ENCODE results near the gene HAUS5.

The HAUS5 gene

DNA sequence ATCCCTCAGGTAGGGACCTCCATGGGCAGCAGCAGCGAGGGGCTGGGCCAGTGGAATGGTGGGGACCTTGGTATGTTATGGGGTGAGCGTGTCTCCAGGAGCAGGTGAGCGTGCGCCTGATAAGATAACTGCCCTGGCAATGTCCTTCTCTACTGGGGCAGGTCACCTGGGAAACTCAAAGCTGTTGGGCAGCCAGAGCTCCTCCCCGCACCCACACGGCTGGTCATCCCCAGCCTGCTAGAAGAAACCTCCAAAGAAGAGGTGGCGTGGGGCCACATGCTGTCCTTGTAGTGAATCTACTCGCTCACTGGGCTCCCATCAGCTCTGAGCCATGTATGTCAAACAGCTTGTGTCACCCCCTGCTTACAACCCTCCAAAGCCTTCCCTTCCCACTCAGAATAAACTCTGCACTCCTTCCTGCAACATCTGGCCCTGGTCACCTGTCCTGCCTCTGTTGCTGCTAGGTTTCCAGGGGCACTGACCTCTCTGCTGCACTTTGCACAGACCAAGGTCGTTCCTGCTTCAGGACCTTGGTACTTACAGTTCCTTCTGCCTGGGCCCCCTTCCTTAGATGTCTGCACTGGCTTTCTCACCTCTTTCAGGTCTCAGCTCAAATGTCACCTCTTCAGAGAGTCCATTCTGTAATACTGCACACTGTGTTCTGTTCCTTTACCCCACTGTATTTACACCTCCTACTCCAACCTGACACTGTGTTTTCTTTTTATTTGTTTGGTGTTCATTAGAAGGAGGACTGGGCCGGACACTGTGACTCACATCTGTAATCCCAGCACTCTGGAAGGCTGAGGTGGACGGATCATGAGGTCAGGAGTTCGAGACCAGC, 47.3 kb upstream of the HAUS5 start:
- Histone ChIP-seq H3K4ac (ENCODE audit: low read depth, low read length) (no peak overlapping the region), H3K4me2 (ENCODE audit: low read length) (no peak overlapping the region), H3K36me3 (ENCODE audit: control insufficient read depth in 1 of 2, insufficient read depth in 2 of 2, low read length in 2 of 2) (no peaks in the 10 kb centered on the region), H3K27me3 (ENCODE audit: insufficient read depth, low read length) (no peaks in the 10 kb centered on the region), H3K79me1 (ENCODE audit: low read length) (no peaks in the 10 kb centered on the region), H3K4me3 (ENCODE audit: low read depth, low read length) (no peak overlapping the region), H2BK5ac (ENCODE audit: low read depth, low read length, poor library complexity) (no peak overlapping the region), H4K91ac (ENCODE audit: low read depth, low read length) (no peak overlapping the region), H2AFZ (ENCODE audit: insufficient read depth, low read length, poor library complexity) (no peak overlapping the region), H3K23ac (ENCODE audit: low read length) (no peak overlapping the region), H4K8ac (ENCODE audit: low read depth, low read length) (no peak overlapping the region), H3K9me3 (ENCODE audit: insufficient read depth, low read depth, low read length) (no peaks in the 10 kb centered on the region), H4K12ac (ENCODE audit: low read depth, low read length) (no peak overlapping the region), H2BK12ac (ENCODE audit: low read length) (no peak overlapping the region), H3K14ac (ENCODE audit: low read length) (no peak overlapping the region), H3K4me1 (ENCODE audit: control insufficient read depth in 1 of 2, insufficient read depth in 2 of 2, low read length in 2 of 2) (no peaks in the 10 kb centered on the region), H2BK120ac (ENCODE audit: insufficient read depth, low read length, poor library complexity) (no peak overlapping the region), H3K18ac (ENCODE audit: low read length) (no peak overlapping the region), H2AK5ac (ENCODE audit: low read length) (no peak overlapping the region), H3K9ac (ENCODE audit: low read length) (no peak overlapping the region), H3K79me2 (ENCODE audit: control insufficient read depth, insufficient read depth, low read length, poor library complexity) (no peaks in the 10 kb centered on the region), H3K27ac (ENCODE audit: low read depth, low read length) (no peak overlapping the region)
- no peak for DNase-seq
- WGBS (ENCODE audit: extremely low coverage, insufficient coverage, insufficient read length): no CpG with 5 or more reads among the region's 12 CpGs

DNA sequence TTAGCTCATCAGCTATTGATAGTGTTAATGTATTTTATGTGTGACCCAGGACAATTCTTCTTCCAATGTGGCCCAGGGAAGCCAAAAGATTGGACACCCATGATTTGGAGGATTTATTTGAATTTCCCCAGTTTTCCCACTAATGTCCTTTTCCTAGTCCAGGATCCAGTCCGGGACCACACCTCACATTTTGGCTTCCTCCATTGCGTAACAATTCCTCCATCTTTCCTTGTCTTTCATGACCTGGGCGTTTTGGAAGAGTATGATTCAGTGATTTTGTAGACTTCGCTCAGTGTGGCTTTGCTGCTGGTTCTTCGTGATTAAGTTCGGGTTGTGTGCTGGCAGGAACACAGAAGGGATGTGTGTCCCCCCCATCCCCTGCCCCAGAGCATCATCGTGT, 45.8 kb upstream of the HAUS5 start:
- Histone ChIP-seq H4K8ac (ENCODE audit: low read depth, low read length) (no peak overlapping the region), H2BK12ac (ENCODE audit: low read length) (no peak overlapping the region), H4K91ac (ENCODE audit: low read depth, low read length) (no peak overlapping the region), H2AFZ (ENCODE audit: insufficient read depth, low read length, poor library complexity) (no peak overlapping the region), H2BK120ac (ENCODE audit: insufficient read depth, low read length, poor library complexity) (no peak overlapping the region), H3K4me3 (ENCODE audit: low read depth, low read length) (no peak overlapping the region), H3K14ac (ENCODE audit: low read length) (no peak overlapping the region), H3K9ac (ENCODE audit: low read length) (no peak overlapping the region), H3K4me1 (ENCODE audit: control insufficient read depth in 1 of 2, insufficient read depth in 2 of 2, low read length in 2 of 2) (no peaks in the 10 kb centered on the region), H3K9me3 (ENCODE audit: insufficient read depth, low read depth, low read length) (peaks cover 2% of the 10 kb centered on the region), H3K79me1 (ENCODE audit: low read length) (no peaks in the 10 kb centered on the region), H3K27me3 (ENCODE audit: insufficient read depth, low read length) (no peaks in the 10 kb centered on the region), H3K18ac (ENCODE audit: low read length) (no peak overlapping the region), H3K27ac (ENCODE audit: low read depth, low read length) (no peak overlapping the region), H2BK5ac (ENCODE audit: low read depth, low read length, poor library complexity) (no peak overlapping the region), H3K36me3 (ENCODE audit: control insufficient read depth in 1 of 2, insufficient read depth in 2 of 2, low read length in 2 of 2) (no peaks in the 10 kb centered on the region), H2AK5ac (ENCODE audit: low read length) (no peak overlapping the region), H3K4ac (ENCODE audit: low read depth, low read length) (no peak overlapping the region), H3K79me2 (ENCODE audit: control insufficient read depth, insufficient read depth, low read length, poor library complexity) (no peaks in the 10 kb centered on the region), H4K12ac (ENCODE audit: low read depth, low read length) (no peak overlapping the region), H3K4me2 (ENCODE audit: low read length) (no peak overlapping the region), H3K23ac (ENCODE audit: low read length) (no peak overlapping the region)
- no CpG with 5 or more reads among the region's 7 CpGs for WGBS (ENCODE audit: extremely low coverage, insufficient coverage, insufficient read length)
- DNase-seq: no peak

DNA sequence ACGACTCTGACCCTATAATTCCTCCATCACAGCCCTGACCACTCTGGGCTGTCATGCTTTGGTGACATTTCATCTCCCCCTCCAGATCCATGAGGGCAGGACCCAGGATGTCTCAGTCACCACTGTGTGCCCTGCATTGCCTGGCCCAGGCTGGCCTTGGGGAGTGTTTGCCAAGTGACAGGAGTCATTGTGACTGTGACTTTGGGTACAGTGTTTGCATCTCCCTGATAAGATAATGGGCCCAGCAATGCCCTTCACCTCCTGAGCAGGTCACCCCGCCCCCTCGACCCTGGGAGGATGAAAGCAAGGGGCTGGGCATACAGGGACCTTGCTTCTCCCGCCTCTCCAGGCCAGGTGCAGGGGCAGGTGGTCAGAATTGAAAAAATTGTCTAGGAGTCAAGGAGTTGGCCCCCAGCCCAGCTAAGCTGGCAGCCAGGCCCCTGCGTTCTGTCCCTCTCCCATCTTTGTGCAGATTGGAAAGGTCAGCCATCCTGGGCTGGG, 43.2 kb upstream of the HAUS5 start:
- Histone ChIP-seq H3K27ac (ENCODE audit: low read depth, low read length) (no peak overlapping the region), H3K18ac (ENCODE audit: low read length) (no peak overlapping the region), H3K27me3 (ENCODE audit: insufficient read depth, low read length) (no peaks in the 10 kb centered on the region), H2AK5ac (ENCODE audit: low read length) (no peak overlapping the region), H2AFZ (ENCODE audit: insufficient read depth, low read length, poor library complexity) (no peak overlapping the region), H3K79me2 (ENCODE audit: control insufficient read depth, insufficient read depth, low read length, poor library complexity) (no peaks in the 10 kb centered on the region), H3K4ac (ENCODE audit: low read depth, low read length) (no peak overlapping the region), H3K79me1 (ENCODE audit: low read length) (no peaks in the 10 kb centered on the region), H4K8ac (ENCODE audit: low read depth, low read length) (no peak overlapping the region), H4K12ac (ENCODE audit: low read depth, low read length) (no peak overlapping the region), H2BK120ac (ENCODE audit: insufficient read depth, low read length, poor library complexity) (no peak overlapping the region), H3K36me3 (ENCODE audit: control insufficient read depth in 1 of 2, insufficient read depth in 2 of 2, low read length in 2 of 2) (no peaks in the 10 kb centered on the region), H4K91ac (ENCODE audit: low read depth, low read length) (no peak overlapping the region), H2BK12ac (ENCODE audit: low read length) (no peak overlapping the region), H3K14ac (ENCODE audit: low read length) (no peak overlapping the region), H3K4me1 (ENCODE audit: control insufficient read depth in 1 of 2, insufficient read depth in 2 of 2, low read length in 2 of 2) (no peaks in the 10 kb centered on the region), H3K23ac (ENCODE audit: low read length) (no peak overlapping the region), H3K9me3 (ENCODE audit: insufficient read depth, low read depth, low read length) (peaks cover 2% of the 10 kb centered on the region), H3K4me2 (ENCODE audit: low read length) (no peak overlapping the region), H3K4me3 (ENCODE audit: low read depth, low read length) (no peak overlapping the region), H2BK5ac (ENCODE audit: low read depth, low read length, poor library complexity) (no peak overlapping the region), H3K9ac (ENCODE audit: low read length) (no peak overlapping the region)
- no peak for DNase-seq
- WGBS (ENCODE audit: extremely low coverage, insufficient coverage, insufficient read length): no CpG with 5 or more reads among the region's 5 CpGs

- H3K4me3 ChIP-seq (ENCODE audit: low read depth, low read length): no peak overlapping the region
- no peak overlapping the region for H3K27ac ChIP-seq (ENCODE audit: low read depth, low read length)
- H3K4me2 ChIP-seq (ENCODE audit: low read length): no peak overlapping the region
- no peak overlapping the region for H4K12ac ChIP-seq (ENCODE audit: low read depth, low read length)
- H3K27me3 ChIP-seq (ENCODE audit: insufficient read depth, low read length): no peaks in the 10 kb centered on the region
- H4K91ac ChIP-seq (ENCODE audit: low read depth, low read length): no peak overlapping the region
- no peak overlapping the region for H2BK5ac ChIP-seq (ENCODE audit: low read depth, low read length, poor library complexity)
- H4K8ac ChIP-seq (ENCODE audit: low read depth, low read length): no peak overlapping the region
- WGBS (ENCODE audit: extremely low coverage, insufficient coverage, insufficient read length): no CpG with 5 or more reads among the region's 1 CpG
- no peak overlapping the region for H2BK120ac ChIP-seq (ENCODE audit: insufficient read depth, low read length, poor library complexity)
- no peak overlapping the region for H3K18ac ChIP-seq (ENCODE audit: low read length)
- H3K9ac ChIP-seq (ENCODE audit: low read length): no peak overlapping the region
- no peak overlapping the region for H2AFZ ChIP-seq (ENCODE audit: insufficient read depth, low read length, poor library complexity)
- peaks cover 5% of the 10 kb centered on the region for H3K9me3 ChIP-seq (ENCODE audit: insufficient read depth, low read depth, low read length)
- H3K36me3 ChIP-seq (ENCODE audit: control insufficient read depth in 1 of 2, insufficient read depth in 2 of 2, low read length in 2 of 2): no peaks in the 10 kb centered on the region
- H2BK12ac ChIP-seq (ENCODE audit: low read length): no peak overlapping the region
- no peak overlapping the region for H2AK5ac ChIP-seq (ENCODE audit: low read length)
- H3K79me1 ChIP-seq (ENCODE audit: low read length): no peaks in the 10 kb centered on the region
- DNase-seq: no peak
- no peak overlapping the region for H3K14ac ChIP-seq (ENCODE audit: low read length)
- H3K4me1 ChIP-seq (ENCODE audit: control insufficient read depth in 1 of 2, insufficient read depth in 2 of 2, low read length in 2 of 2): no peaks in the 10 kb centered on the region
- no peak overlapping the region for H3K4ac ChIP-seq (ENCODE audit: low read depth, low read length)
- H3K23ac ChIP-seq (ENCODE audit: low read length): no peak overlapping the region
- H3K79me2 ChIP-seq (ENCODE audit: control insufficient read depth, insufficient read depth, low read length, poor library complexity): no peaks in the 10 kb centered on the region
These were observed 41.0 kb upstream of the HAUS5 start for GRCh38 chr19:35571406-35571965.
